HepG2 (cell line): ENCODE measurements around the gene TMEM184B. TPM values are rescaled to one million over a fixed set of nuclear protein-coding genes. Genes with fewer than 3 reads are reported as not detected.

Experiments used
- ATAC-seq: fragments of 200-7000 bp; cut with Tn5 transposase; 3 replicates; pipeline ENCODE4 v1.9.1; 2020; ENCODE audit warnings: mild to moderate bottlenecking, moderate library complexity
- BruUV-seq: library from RNA; stranded (reverse); fragments of 400-500 nt; replicated peaks from 2 replicates; lab custom pipeline; 2021; lab: Mats Ljungman, UMichigan
- CTCF ChIA-PET: fragments of 300-600 bp; formaldehyde crosslinking; extraction: SDS; loops from one replicate; lab custom pipeline; 2021; ENCODE audit warnings: low total read pairs, inconsistent platforms, low intra/inter-chr PET ratio; lab: Yijun Ruan, JAX
- POLR2A ChIA-PET: fragments of 350-600 bp; sonication (Branson Sonifier 250); formaldehyde crosslinking; loops from one replicate; lab custom pipeline; 2020; ENCODE audit warnings: antibody characterized with exemption, inconsistent platforms; lab: Yijun Ruan, JAX
- DNase-seq: peaks from one replicate; pipeline ENCODE4 v3.0.0-alpha.2; 2015; ENCODE audit warnings: low spot score
- FAIRE-seq: peaks from 3 replicates; lab custom pipeline; 2011; peaks lifted over from hg19 to GRCh38; lab: Jason Lieb, UNC
- H2AFZ ChIP-seq: one replicate; pipeline ENCODE4 v1.6.1; 2011; ENCODE audit warnings: low read length, inconsistent platforms
- H3K27ac ChIP-seq: fragments of 300-600 bp; 3 replicates; pipeline ENCODE4 v1.8.0; 2011; ENCODE audit warnings: mixed run types, mild to moderate bottlenecking, mixed read lengths, low read length, inconsistent platforms; ENCODE audit not compliant: insufficient read depth; ENCODE audit errors: extremely low read length
- H3K27me3 ChIP-seq, 2 experiments: fragments of 200-600 bp in 1 of 2; 2 replicates in 1 of 2; 3 replicates in 1 of 2; pipeline versions ENCODE4 v1.6.0 to v1.8.0; 2011; ENCODE audit warnings: low read length in 2 of 2, mild to moderate bottlenecking in 2 of 2, moderate library complexity in 2 of 2, inconsistent platforms in 1 of 2; ENCODE audit not compliant: insufficient read depth in 2 of 2, control insufficient read depth in 1 of 2
- H3K36me3 ChIP-seq, 2 experiments: fragments of 200-600 bp in 1 of 2; replicated peaks in 1 of 2; 2 replicates in 1 of 2; 3 replicates in 1 of 2; pipeline versions ENCODE4 v1.5.1 to v1.8.0; 2011; ENCODE audit warnings: low read length in 2 of 2, inconsistent platforms in 1 of 2; ENCODE audit not compliant: insufficient read depth in 2 of 2, control insufficient read depth in 1 of 2
- H3K4me1 ChIP-seq: 2 replicates; pipeline ENCODE4 v1.5.1; 2012; ENCODE audit warnings: low read length, inconsistent platforms; ENCODE audit not compliant: insufficient read depth
- H3K4me2 ChIP-seq: 2 replicates; pipeline ENCODE4 v1.6.0; 2011; ENCODE audit warnings: low read depth, low read length, inconsistent platforms
- H3K4me3 ChIP-seq, 3 experiments: fragments of 200-600 bp in 1 of 3; sonication (generic), shearing (Covaris generic) in 1 of 3; replicated peaks in 1 of 3; 2 replicates each; pipeline ENCODE4 v1.5.1; 2011 to 2016; ENCODE audit warnings: low read length in 3 of 3, inconsistent platforms in 2 of 3, low read depth in 2 of 3, mild to moderate bottlenecking in 2 of 3, control low read depth in 1 of 3, mixed read lengths in 1 of 3; ENCODE audit not compliant: insufficient read depth in 1 of 3
- H3K79me2 ChIP-seq: one replicate; pipeline ENCODE4 v1.6.1; 2011; ENCODE audit warnings: low read length, inconsistent platforms; ENCODE audit not compliant: insufficient read depth
- H3K9ac ChIP-seq: 2 replicates; pipeline ENCODE4 v1.6.0; 2011; ENCODE audit warnings: mild to moderate bottlenecking, low read depth, low read length, inconsistent platforms; ENCODE audit not compliant: insufficient read depth
- H3K9me3 ChIP-seq: 2 replicates; pipeline ENCODE4 v1.5.1; 2012; ENCODE audit warnings: mild to moderate bottlenecking, low read length
- H4K20me1 ChIP-seq: 2 replicates; pipeline ENCODE4 v1.6.0; 2011; ENCODE audit warnings: inconsistent platforms, mild to moderate bottlenecking, low read length, moderate library complexity; ENCODE audit not compliant: insufficient read depth
- ARNT2 ChIP-seq: sonication (generic); formaldehyde crosslinking; IDR thresholded peaks from 2 replicates; pipeline ENCODE4 v1.8.0; 2022; ENCODE audit warnings: mild to moderate bottlenecking, low read depth, missing genetic modification reagents, moderate library complexity
- ETV5 ChIP-seq: IDR thresholded peaks from 2 replicates; pipeline ENCODE4 v1.6.1; 2018; ENCODE audit warnings: missing biosample characterization, missing genetic modification reagents, inconsistent platforms, borderline replicate concordance
- JUND ChIP-seq: sonication (generic); formaldehyde crosslinking; IDR thresholded peaks from 2 replicates; pipeline ENCODE4 v1.8.0; 2022; ENCODE audit warnings: mild to moderate bottlenecking, missing genetic modification reagents
- MBD4 ChIP-seq: IDR thresholded peaks from 2 replicates; pipeline ENCODE4 v1.6.1; 2012; ENCODE audit warnings: low read length, inconsistent platforms, borderline replicate concordance
- PAX8 ChIP-seq: sonication (generic); formaldehyde crosslinking; IDR thresholded peaks from 2 replicates; pipeline ENCODE4 v1.8.0; 2022; ENCODE audit warnings: mild to moderate bottlenecking, missing genetic modification reagents, borderline replicate concordance
- RARA ChIP-seq: IDR thresholded peaks from 2 replicates; pipeline ENCODE4 v1.6.1; 2016; ENCODE audit warnings: missing genetic modification reagents, missing compliant biosample characterization
- SOX13 ChIP-seq, 3 experiments: fragments of 450-650 bp in 1 of 3; sonication (generic) in 1 of 3; formaldehyde crosslinking in 1 of 3; IDR thresholded peaks in 2 of 3; conservative IDR thresholded peaks in 1 of 3; 2 replicates each; pipeline versions ENCODE4 v1.5.0 to v1.6.1; 2016 to 2020; ENCODE audit warnings: antibody characterized with exemption in 1 of 3, mild to moderate bottlenecking in 1 of 3, missing compliant biosample characterization in 1 of 3, missing genetic modification reagents in 1 of 3, moderate library complexity in 1 of 3
- ZNF33A ChIP-seq: sonication (generic); formaldehyde crosslinking; IDR thresholded peaks from 2 replicates; pipeline ENCODE4 v1.5.1; 2020; ENCODE audit warnings: missing genetic modification reagents, mild to moderate bottlenecking, moderate library complexity, borderline replicate concordance
- ZNF558 ChIP-seq: sonication (generic); formaldehyde crosslinking; IDR thresholded peaks from 2 replicates; pipeline ENCODE4 v1.9.0; 2022; ENCODE audit warnings: mild to moderate bottlenecking, missing genetic modification reagents, borderline replicate concordance
- WGBS: methylation state at CpG from one replicate; pipeline ENCODE4 v1.1.6; 2017; ENCODE audit warnings: low lambda C conversion rate; 5-methylcytosine and 5-hydroxymethylcytosine counted together
- in situ Hi-C: cut with HindIII; loops from 2 replicates; pipeline ENCODE4 v1.10.0; 2017; ENCODE audit warnings: low pct_unique_long_range_greater_than_20kb; ENCODE audit not compliant: extremely low pct_ligation_motif_present
- intact Hi-C: fragments of 100-400 bp; cut with micrococcal nuclease; formaldehyde crosslinking; loops from one replicate; pipeline ENCODE4 v1.10.0; 2022; ENCODE audit not compliant: unreplicated experiment
- polyA plus RNA-seq, 8 experiments: library from polyadenylated mRNA; depleted of rRNA in 3 of 8; stranded (reverse) in 7 of 8; unstranded in 1 of 8; fragments of >200 nt; fragmentation: Illumina TruSeq in 4 of 8; extraction: Trizol in 4 of 8; gene quantifications; 2 replicates each; pipeline versions ENCODE4 v1.2.1 to v1.2.3, GENCODE V29; 2011 to 2016; ENCODE audit warnings: low read depth in 4 of 8, missing spikeins in 1 of 8, mixed read lengths in 1 of 8; ENCODE audit not compliant: insufficient read depth in 1 of 8
- total RNA-seq, 5 experiments: library from RNA; depleted of rRNA; stranded (reverse); fragments of >200 nt; fragmentation: Illumina TruSeq; extraction: Trizol; gene quantifications; 2 replicates each; pipeline ENCODE4 v1.2.3, GENCODE V29; 2016; ENCODE audit warnings: low read depth in 1 of 5
- TF ChIP-seq, protein P1 (sequence below): sonication (generic); formaldehyde crosslinking; IDR thresholded peaks from 2 replicates; pipeline ENCODE4 v1.4.0; 2020; ENCODE audit warnings: mild to moderate bottlenecking, missing genetic modification reagents
- TF ChIP-seq, protein P2 (sequence below): sonication (generic); formaldehyde crosslinking; IDR thresholded peaks from 2 replicates; pipeline ENCODE4 v1.4.0; 2020; ENCODE audit warnings: missing genetic modification reagents
- TF ChIP-seq, protein P3 (sequence below): sonication (generic); formaldehyde crosslinking; IDR thresholded peaks from 2 replicates; pipeline ENCODE4 v1.5.1; 2020; ENCODE audit warnings: missing genetic modification reagents, mild to moderate bottlenecking, borderline replicate concordance
- TF ChIP-seq, protein P4 (sequence below): sonication (generic); formaldehyde crosslinking; IDR thresholded peaks from 2 replicates; pipeline ENCODE4 v1.4.0; 2020; ENCODE audit warnings: mild to moderate bottlenecking, missing genetic modification reagents
- TF ChIP-seq, protein P5 (sequence below): IDR thresholded peaks from 2 replicates; pipeline ENCODE4 v1.6.1; 2016

The TMEM184B gene
- total and polyA plus RNA-seq, 2 of the 13 experiments (the other 11 are each of a cell fraction or from before 2014, with no cell fraction given): 15.9 to 16.0 TPM

DNA sequence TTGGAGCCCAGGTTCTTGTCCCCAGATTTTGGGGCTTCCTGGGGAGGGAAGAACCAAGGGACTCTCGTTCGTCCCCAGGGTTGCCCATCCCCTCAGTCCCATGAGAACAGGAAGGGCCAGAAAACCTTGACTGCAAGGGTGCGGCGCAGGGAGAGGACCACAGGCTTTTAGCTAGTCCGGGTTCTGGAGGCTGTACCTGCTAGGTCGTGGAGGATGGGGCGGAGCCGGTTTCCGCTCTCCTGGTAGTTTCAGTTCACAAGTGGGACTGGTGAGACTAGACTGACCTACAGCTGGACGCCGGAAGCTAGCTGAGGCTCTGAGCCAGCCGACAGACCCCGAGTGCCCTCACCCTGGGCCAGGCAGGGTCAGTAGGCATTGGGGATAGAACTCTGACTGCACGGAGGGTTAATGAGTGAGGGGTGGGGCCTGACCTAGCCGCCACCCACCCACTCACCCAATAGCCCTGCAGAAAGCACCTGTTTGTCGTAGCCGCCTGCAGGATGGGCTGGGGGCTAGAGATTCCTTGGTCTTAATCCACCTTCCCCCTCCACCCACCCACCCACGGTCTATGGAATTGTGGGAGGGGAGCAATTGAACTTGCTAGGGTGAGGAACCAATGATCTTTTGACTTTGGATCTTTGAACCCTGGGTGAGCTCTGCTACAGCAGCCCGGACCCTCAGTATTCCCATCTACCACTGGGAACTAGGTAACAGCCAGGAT lies 69.6 kb downstream of the TMEM184B start (continued):
- TF ChIP-seq MBD4: no peak

DNA sequence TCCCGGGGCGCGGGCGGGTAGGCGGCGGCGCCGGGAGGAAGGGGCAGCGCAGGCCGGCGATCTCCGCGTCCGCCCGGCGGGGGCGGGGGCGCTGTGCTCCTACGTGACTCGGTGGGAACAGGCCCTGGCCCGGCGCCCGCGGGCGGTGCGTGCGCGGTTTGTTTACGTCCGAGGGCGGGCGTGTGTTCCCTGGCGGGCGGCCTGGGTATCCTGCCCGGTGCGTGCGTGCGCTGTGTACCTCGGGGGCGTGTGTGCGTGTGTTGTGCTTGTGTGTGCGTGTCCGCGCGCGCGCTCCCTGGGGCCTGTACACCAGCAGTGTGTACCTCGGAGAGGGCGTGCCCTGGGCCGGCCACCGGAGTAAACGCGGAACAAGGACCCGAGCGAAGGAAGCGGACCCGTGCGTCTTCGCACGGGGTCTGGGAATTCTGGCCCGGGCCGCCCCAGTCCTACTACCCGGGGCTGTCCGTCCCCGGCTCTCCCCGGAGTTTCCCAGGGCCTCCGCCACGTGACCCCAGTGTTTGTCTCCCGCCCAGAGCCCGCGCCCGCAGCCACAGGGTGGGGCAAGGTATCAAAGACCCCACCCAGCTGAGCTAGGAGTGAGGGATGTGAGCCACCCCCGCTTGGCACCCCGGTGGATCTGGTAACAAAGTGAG lies 70.2 kb downstream of the TMEM184B start:
- in situ Hi-C loops (loop anchor here (10.0 kb wide), 1 partner anchor 88 kb away; the partner anchor contains the start of gene BAIAP2L2), intact Hi-C loops (loop anchor here (5.0 kb wide), 1 partner anchor 90 kb away; the partner anchor contains the start of gene BAIAP2L2)
- Histone ChIP-seq H3K4me1 (peaks cover 46% of the 10 kb centered on the region), H3K4me3 (peak overlapping the region; percentile 78 to 88 (median 83)), H3K36me3 (peaks cover 0 to 5% of the 10 kb centered on the region in 2 experiments; a peak in 2 of 5 replicates), H3K79me2 (peaks cover 46% of the 10 kb centered on the region), H3K9me3 (no peaks in the 10 kb centered on the region), H3K27ac (peak overlapping the region; percentile 90), H3K27me3 (no peaks in the 10 kb centered on the region), H2AFZ (no peak overlapping the region), H3K9ac (peak overlapping the region; percentile 98), H4K20me1 (peaks cover 42% of the 10 kb centered on the region; the same call in 1 of the 2 replicates), H3K4me2 (peak overlapping the region; percentile 87)
- DNase-seq (peak; percentile 50), FAIRE-seq (no peak), ATAC-seq (peak; percentile 76)
- WGBS: 3% methylated on average over 6 of the region's 74 CpGs
- no TSS peak for BruUV-seq
- ChIA-PET POLR2A (interaction anchor here (0.9 to 3.3 kb wide), 14 partner anchors 9 to 95 kb away, joined by 3 to 26 read pairs (median 6); partner anchors contain the start of genes BAIAP2L2 and PLA2G6), CTCF (no interaction called here)
- TF ChIP-seq, protein P1, sequence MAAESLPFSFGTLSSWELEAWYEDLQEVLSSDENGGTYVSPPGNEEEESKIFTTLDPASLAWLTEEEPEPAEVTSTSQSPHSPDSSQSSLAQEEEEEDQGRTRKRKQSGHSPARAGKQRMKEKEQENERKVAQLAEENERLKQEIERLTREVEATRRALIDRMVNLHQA: no peak
- TF ChIP-seq ETV5 (CRISPR knock-in tag) (no peak), PAX8 (CRISPR knock-in tag) (0 out of 2 replicates have a peak, but pooled peaks have one; percentile 64), RARA (CRISPR knock-in tag) (no peak; the same call in 1 of the 2 replicates), ARNT2 (CRISPR knock-in tag) (no peak; the same call in 1 of the 2 replicates), ZNF33A (CRISPR knock-in tag) (no peak), ZNF558 (0 out of 2 replicates have a peak, but pooled peaks have one; percentile 51), JUND (CRISPR knock-in tag) (no peak), SOX13 (IDR thresholded peaks at IDR 0.05) (no peak), SOX13 (CRISPR knock-in tag; conservative IDR thresholded peaks at IDR 0.05 in 1 of 2, IDR thresholded peaks at IDR 0.05 in 1 of 2) (peak in 1 of 2 experiments; percentile 3; a peak in 1 of 4 replicates)
- TF ChIP-seq, protein P2, sequence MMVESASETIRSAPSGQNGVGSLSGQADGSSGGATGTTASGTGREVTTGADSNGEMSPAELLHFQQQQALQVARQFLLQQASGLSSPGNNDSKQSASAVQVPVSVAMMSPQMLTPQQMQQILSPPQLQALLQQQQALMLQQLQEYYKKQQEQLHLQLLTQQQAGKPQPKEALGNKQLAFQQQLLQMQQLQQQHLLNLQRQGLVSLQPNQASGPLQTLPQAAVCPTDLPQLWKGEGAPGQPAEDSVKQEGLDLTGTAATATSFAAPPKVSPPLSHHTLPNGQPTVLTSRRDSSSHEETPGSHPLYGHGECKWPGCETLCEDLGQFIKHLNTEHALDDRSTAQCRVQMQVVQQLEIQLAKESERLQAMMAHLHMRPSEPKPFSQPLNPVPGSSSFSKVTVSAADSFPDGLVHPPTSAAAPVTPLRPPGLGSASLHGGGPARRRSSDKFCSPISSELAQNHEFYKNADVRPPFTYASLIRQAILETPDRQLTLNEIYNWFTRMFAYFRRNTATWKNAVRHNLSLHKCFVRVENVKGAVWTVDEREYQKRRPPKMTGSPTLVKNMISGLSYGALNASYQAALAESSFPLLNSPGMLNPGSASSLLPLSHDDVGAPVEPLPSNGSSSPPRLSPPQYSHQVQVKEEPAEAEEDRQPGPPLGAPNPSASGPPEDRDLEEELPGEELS (CRISPR knock-in tag): peak; percentile 30
- TF ChIP-seq, protein P3, sequence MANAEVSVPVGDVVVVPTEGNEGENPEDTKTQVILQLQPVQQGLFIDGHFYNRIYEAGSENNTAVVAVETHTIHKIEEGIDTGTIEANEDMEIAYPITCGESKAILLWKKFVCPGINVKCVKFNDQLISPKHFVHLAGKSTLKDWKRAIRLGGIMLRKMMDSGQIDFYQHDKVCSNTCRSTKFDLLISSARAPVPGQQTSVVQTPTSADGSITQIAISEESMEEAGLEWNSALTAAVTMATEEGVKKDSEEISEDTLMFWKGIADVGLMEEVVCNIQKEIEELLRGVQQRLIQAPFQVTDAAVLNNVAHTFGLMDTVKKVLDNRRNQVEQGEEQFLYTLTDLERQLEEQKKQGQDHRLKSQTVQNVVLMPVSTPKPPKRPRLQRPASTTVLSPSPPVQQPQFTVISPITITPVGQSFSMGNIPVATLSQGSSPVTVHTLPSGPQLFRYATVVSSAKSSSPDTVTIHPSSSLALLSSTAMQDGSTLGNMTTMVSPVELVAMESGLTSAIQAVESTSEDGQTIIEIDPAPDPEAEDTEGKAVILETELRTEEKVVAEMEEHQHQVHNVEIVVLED (CRISPR knock-in tag): peak; percentile 67
- TF ChIP-seq, protein P4, sequence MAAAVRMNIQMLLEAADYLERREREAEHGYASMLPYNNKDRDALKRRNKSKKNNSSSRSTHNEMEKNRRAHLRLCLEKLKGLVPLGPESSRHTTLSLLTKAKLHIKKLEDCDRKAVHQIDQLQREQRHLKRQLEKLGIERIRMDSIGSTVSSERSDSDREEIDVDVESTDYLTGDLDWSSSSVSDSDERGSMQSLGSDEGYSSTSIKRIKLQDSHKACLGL: peak; percentile 84; the same call in 1 of the 2 replicates
- TF ChIP-seq, protein P5, sequence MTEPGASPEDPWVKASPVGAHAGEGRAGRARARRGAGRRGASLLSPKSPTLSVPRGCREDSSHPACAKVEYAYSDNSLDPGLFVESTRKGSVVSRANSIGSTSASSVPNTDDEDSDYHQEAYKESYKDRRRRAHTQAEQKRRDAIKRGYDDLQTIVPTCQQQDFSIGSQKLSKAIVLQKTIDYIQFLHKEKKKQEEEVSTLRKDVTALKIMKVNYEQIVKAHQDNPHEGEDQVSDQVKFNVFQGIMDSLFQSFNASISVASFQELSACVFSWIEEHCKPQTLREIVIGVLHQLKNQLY (CRISPR knock-in tag): no peak
